NB4 (cell line): ENCODE data around the gene TRERF1.

Source experiments
- MYC ChIP-seq: IDR thresholded peaks from 2 replicates; pipeline ENCODE4 v1.6.1; 2011; ENCODE audit warnings: low read depth, low read length
- POLR2A ChIP-seq: IDR thresholded peaks from 2 replicates; pipeline ENCODE4 v1.6.1; 2011; ENCODE audit warnings: mild to moderate bottlenecking; ENCODE audit not compliant: insufficient read length; ENCODE audit errors: extremely low read depth
- TF ChIP-seq, protein P1 (sequence below): IDR thresholded peaks from one replicate; pipeline ENCODE4 v1.5.1; 2012; ENCODE audit warnings: low read depth, low read length

DNA sequence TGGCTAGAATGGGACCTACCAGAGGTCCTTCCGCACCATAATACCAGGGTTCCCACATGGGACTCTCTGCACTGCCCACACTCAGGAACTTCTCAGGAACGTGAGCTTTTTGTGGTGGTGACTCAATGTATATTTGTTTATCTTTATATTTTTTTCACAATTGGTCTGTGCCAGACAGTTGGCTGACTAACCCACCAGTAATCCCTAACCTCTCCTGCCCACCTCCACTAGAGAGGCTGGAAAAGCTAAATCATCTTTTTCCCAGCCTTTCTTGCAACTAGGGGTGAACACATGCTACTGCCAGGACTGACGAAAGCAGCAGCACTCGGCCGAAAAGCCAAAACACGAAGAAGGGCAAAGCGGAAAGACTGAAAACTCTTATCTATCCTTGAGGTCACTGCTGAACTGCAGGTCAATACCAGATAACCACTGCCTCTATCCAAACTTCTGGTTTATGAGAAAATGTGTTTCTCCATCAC, 112.9 kb downstream of the TRERF1 start:
- TF ChIP-seq POLR2A, result no peak
- TF ChIP-seq, protein P1, sequence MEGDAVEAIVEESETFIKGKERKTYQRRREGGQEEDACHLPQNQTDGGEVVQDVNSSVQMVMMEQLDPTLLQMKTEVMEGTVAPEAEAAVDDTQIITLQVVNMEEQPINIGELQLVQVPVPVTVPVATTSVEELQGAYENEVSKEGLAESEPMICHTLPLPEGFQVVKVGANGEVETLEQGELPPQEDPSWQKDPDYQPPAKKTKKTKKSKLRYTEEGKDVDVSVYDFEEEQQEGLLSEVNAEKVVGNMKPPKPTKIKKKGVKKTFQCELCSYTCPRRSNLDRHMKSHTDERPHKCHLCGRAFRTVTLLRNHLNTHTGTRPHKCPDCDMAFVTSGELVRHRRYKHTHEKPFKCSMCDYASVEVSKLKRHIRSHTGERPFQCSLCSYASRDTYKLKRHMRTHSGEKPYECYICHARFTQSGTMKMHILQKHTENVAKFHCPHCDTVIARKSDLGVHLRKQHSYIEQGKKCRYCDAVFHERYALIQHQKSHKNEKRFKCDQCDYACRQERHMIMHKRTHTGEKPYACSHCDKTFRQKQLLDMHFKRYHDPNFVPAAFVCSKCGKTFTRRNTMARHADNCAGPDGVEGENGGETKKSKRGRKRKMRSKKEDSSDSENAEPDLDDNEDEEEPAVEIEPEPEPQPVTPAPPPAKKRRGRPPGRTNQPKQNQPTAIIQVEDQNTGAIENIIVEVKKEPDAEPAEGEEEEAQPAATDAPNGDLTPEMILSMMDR, result no peak
- TF ChIP-seq MYC, result no peak; the same call in 1 of the 2 replicates
